OCI-LY3 (cell line): ENCODE measurements around the gene C11orf42.

ENCODE experiments used
- H2AFZ ChIP-seq: fragments of 200-600, 300-600 bp; shearing (Covaris generic); 2 replicates; pipeline ENCODE4 v1.6.0; 2014; ENCODE audit warnings: antibody characterized with exemption, low read depth, low read length
- H3K27ac ChIP-seq: fragments of 200-600, 300-600 bp; sonication (generic); 2 replicates; pipeline ENCODE4 v1.5.1; 2014; ENCODE audit warnings: mild to moderate bottlenecking, low read length, moderate library complexity, mixed read lengths
- H3K27me3 ChIP-seq: fragments of 200-600, 300-600 bp; sonication (generic); 2 replicates; pipeline ENCODE4 v1.6.1; 2014; ENCODE audit warnings: low read depth, low read length, mixed read lengths
- H3K36me3 ChIP-seq: fragments of 200-600, 300-600 bp; sonication (generic); replicated peaks from 2 replicates; pipeline ENCODE3; 2014; ENCODE audit warnings: low read depth, low read length, mixed read lengths
- H3K4me1 ChIP-seq: fragments of 300-600, 200-600 bp; sonication (generic); 2 replicates; pipeline ENCODE4 v1.6.1; 2014; ENCODE audit warnings: low read length, mixed read lengths
- H3K4me2 ChIP-seq: fragments of 200-600, 300-600 bp; sonication (generic); 2 replicates; pipeline ENCODE4 v1.6.1; 2014; ENCODE audit warnings: low read length, mixed read lengths
- H3K4me3 ChIP-seq: fragments of 300-600, 200-600 bp; sonication (generic); 2 replicates; pipeline ENCODE4 v1.5.1; 2014; ENCODE audit warnings: antibody characterized with exemption, mild to moderate bottlenecking, low read length, moderate library complexity
- H3K79me2 ChIP-seq: fragments of 300-600, 200-600 bp; shearing (Covaris generic); 2 replicates; pipeline ENCODE4 v1.6.1; 2014; ENCODE audit warnings: mild to moderate bottlenecking, low read length, mixed read lengths
- H3K9ac ChIP-seq: fragments of 300-600, 200-600 bp; shearing (Covaris generic); 2 replicates; pipeline ENCODE4 v1.6.0; 2014; ENCODE audit warnings: mild to moderate bottlenecking, low read length, moderate library complexity
- H3K9me3 ChIP-seq: fragments of 200-600, 300-600 bp; shearing (Covaris generic); 2 replicates; pipeline ENCODE4 v1.6.1; 2014; ENCODE audit warnings: low read length, mixed read lengths; ENCODE audit not compliant: insufficient read depth
- H4K20me1 ChIP-seq: fragments of 200-600, 300-600 bp; sonication (generic); 2 replicates; pipeline ENCODE4 v1.6.1; 2016; ENCODE audit warnings: low read length, mixed read lengths; ENCODE audit not compliant: insufficient read depth
- EZH2phosphoT487 ChIP-seq: fragments of 200-600 bp; shearing (Covaris generic); IDR thresholded peaks from 2 replicates; pipeline ENCODE4 v1.6.1; 2018; ENCODE audit warnings: antibody characterized with exemption, mixed run types, low read depth
- TF ChIP-seq, protein P1 (sequence below): fragments of 200-600, 300-600 bp; sonication (generic); IDR thresholded peaks from 2 replicates; pipeline ENCODE4 v1.5.1; 2014; ENCODE audit warnings: antibody characterized with exemption, low read length, low read depth

The C11orf42 gene

GRCh38 chr11:6210274-6210955, 5.1 kb downstream of the C11orf42 start:
- Histone ChIP-seq H3K79me2 (no peaks in the 10 kb centered on the region), H3K4me1 (no peaks in the 10 kb centered on the region), H3K36me3 (peaks cover 7% of the 10 kb centered on the region), H3K9ac (no peak overlapping the region), H3K27ac (no peak overlapping the region), H3K4me2 (no peak overlapping the region), H4K20me1 (no peaks in the 10 kb centered on the region), H3K4me3 (no peak overlapping the region), H3K27me3 (no peaks in the 10 kb centered on the region), H2AFZ (no peak overlapping the region), H3K9me3 (no peaks in the 10 kb centered on the region)
- no peak for TF ChIP-seq EZH2phosphoT487
- TF ChIP-seq, protein P1, sequence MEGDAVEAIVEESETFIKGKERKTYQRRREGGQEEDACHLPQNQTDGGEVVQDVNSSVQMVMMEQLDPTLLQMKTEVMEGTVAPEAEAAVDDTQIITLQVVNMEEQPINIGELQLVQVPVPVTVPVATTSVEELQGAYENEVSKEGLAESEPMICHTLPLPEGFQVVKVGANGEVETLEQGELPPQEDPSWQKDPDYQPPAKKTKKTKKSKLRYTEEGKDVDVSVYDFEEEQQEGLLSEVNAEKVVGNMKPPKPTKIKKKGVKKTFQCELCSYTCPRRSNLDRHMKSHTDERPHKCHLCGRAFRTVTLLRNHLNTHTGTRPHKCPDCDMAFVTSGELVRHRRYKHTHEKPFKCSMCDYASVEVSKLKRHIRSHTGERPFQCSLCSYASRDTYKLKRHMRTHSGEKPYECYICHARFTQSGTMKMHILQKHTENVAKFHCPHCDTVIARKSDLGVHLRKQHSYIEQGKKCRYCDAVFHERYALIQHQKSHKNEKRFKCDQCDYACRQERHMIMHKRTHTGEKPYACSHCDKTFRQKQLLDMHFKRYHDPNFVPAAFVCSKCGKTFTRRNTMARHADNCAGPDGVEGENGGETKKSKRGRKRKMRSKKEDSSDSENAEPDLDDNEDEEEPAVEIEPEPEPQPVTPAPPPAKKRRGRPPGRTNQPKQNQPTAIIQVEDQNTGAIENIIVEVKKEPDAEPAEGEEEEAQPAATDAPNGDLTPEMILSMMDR, result no peak

- Histone ChIP-seq H3K4me1 (no peaks in the 10 kb centered on the region), H3K4me2 (no peak overlapping the region), H3K36me3 (peaks cover 20% of the 10 kb centered on the region), H3K9me3 (no peaks in the 10 kb centered on the region), H3K27ac (no peak overlapping the region), H3K4me3 (no peak overlapping the region), H2AFZ (no peak overlapping the region), H3K27me3 (no peaks in the 10 kb centered on the region), H3K9ac (no peak overlapping the region), H3K79me2 (no peaks in the 10 kb centered on the region), H4K20me1 (no peaks in the 10 kb centered on the region)
- TF ChIP-seq EZH2phosphoT487, result no peak
- TF ChIP-seq, protein P1, result no peak
These were observed 9.2 kb downstream of the C11orf42 start for GRCh38 chr11:6214530-6214929.

GRCh38 chr11:6216501-6216900, 11.1 kb downstream of the C11orf42 start:
- H3K79me2 ChIP-seq, result no peaks in the 10 kb centered on the region
- H3K4me3 ChIP-seq, result no peak overlapping the region
- no peak overlapping the region for H3K4me2 ChIP-seq
- H4K20me1 ChIP-seq, result no peaks in the 10 kb centered on the region
- no peaks in the 10 kb centered on the region for H3K9me3 ChIP-seq
- no peak overlapping the region for H3K9ac ChIP-seq
- H3K27ac ChIP-seq, result no peak overlapping the region
- no peaks in the 10 kb centered on the region for H3K4me1 ChIP-seq
- H3K36me3 ChIP-seq, result peaks cover 25% of the 10 kb centered on the region
- no peak for TF ChIP-seq EZH2phosphoT487
- TF ChIP-seq, protein P1, result no peak
- no peak overlapping the region for H2AFZ ChIP-seq
- H3K27me3 ChIP-seq, result no peaks in the 10 kb centered on the region

DNA sequence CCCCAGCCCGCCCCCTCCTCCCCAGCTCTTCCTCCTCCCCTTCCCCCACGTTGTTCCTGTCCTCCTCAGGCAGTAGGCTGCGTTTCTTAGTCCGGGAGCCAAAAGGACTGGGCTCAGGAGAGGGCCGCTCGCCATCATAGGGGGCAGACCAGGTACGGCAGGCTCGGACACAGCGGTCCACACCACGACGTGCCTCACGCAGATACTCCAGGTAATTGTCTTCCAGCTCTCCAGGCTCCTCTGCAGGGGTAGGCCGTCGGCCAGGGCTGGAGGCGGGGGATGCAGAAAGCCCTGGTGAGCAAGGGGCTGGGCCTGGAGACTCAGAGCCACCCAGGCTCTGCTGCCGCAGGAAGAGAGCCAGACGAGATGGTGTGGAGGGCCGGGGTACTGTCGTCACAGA, 12.4 kb downstream of the C11orf42 start:
- Histone ChIP-seq H3K4me1 (no peaks in the 10 kb centered on the region), H3K36me3 (peaks cover 29% of the 10 kb centered on the region), H4K20me1 (no peaks in the 10 kb centered on the region), H3K4me3 (no peak overlapping the region), H3K9me3 (no peaks in the 10 kb centered on the region), H3K4me2 (no peak overlapping the region), H3K27ac (no peak overlapping the region), H3K79me2 (no peaks in the 10 kb centered on the region), H3K27me3 (no peaks in the 10 kb centered on the region), H3K9ac (no peak overlapping the region), H2AFZ (no peak overlapping the region)
- TF ChIP-seq, protein P1, result no peak
- no peak for TF ChIP-seq EZH2phosphoT487
